Type B pancreatic cell (in vitro differentiated cells): ENCODE data around the gene LARGE1. TPM values are rescaled to one million over a fixed set of nuclear protein-coding genes. Genes with fewer than 3 reads are reported as not detected.

Experiments
- DNase-seq: peaks from one replicate; pipeline ENCODE4 v3.0.0; 2021; ENCODE audit warnings: mixed read lengths; ENCODE audit not compliant: unreplicated experiment; ENCODE audit errors: extremely low spot score
- H3K27ac Mint-ChIP-seq: 2 replicates; pipeline ENCODE4 v1.8.0; 2021; ENCODE audit warnings: mild to moderate bottlenecking, mixed read lengths
- H3K27me3 Mint-ChIP-seq: 2 replicates; pipeline ENCODE4 v1.8.0; 2021; ENCODE audit warnings: mixed read lengths
- H3K36me3 Mint-ChIP-seq: 2 replicates; pipeline ENCODE4 v1.8.0; 2021; ENCODE audit warnings: mixed read lengths
- H3K4me1 Mint-ChIP-seq: one replicate; pipeline ENCODE4 v1.8.0; 2021; ENCODE audit warnings: mixed read lengths; ENCODE audit not compliant: unreplicated experiment
- H3K4me3 Mint-ChIP-seq: 2 replicates; pipeline ENCODE4 v1.8.0; 2021; ENCODE audit warnings: mild to moderate bottlenecking, mixed read lengths
- H3K9me3 Mint-ChIP-seq: 2 replicates; pipeline ENCODE4 v1.8.0; 2021; ENCODE audit warnings: mixed read lengths
- total RNA-seq: library from RNA; stranded (reverse); gene quantifications from 2 replicates; pipeline ENCODE4 v1.2.1, GENCODE V29; 2021; ENCODE audit warnings: low replicate concordance
- TF ChIP-seq, protein P1 (sequence below): fragments of 200-600 bp; sonication (generic); conservative IDR thresholded peaks from 2 replicates; pipeline ENCODE4 v1.5.0; 2021; ENCODE audit warnings: antibody characterized with exemption, mild to moderate bottlenecking

The LARGE1 gene
- total RNA-seq, 1 donor from 2014 or later, result 96.6 TPM

DNA sequence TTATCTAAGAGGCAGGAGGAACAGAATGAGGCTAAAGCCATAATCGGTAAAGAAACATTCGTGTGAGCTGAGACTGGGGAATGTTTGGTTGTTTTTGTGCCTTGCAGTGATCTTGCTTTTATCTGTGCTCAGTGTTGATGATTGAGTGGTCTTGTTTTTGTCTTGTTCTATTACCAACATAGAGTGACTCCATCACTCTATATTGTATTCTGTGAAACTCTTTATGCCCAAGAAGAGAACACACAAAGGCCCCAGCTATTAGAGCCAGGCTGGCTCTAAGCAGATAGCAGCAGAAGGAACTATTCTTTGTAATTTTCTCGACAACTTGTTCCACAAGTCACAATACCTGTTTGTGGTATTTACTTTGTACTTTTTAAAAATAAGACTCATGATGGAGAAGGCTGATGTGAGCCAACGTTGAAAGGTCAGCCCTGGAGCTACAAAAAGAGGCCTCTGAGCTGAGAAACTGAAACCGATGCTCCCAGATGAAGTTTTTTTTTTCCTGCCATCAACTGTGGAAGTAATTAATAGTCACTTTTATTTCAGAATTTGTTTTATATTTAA is 68.4 kb downstream of the LARGE1 start:
- TF ChIP-seq, protein P1, sequence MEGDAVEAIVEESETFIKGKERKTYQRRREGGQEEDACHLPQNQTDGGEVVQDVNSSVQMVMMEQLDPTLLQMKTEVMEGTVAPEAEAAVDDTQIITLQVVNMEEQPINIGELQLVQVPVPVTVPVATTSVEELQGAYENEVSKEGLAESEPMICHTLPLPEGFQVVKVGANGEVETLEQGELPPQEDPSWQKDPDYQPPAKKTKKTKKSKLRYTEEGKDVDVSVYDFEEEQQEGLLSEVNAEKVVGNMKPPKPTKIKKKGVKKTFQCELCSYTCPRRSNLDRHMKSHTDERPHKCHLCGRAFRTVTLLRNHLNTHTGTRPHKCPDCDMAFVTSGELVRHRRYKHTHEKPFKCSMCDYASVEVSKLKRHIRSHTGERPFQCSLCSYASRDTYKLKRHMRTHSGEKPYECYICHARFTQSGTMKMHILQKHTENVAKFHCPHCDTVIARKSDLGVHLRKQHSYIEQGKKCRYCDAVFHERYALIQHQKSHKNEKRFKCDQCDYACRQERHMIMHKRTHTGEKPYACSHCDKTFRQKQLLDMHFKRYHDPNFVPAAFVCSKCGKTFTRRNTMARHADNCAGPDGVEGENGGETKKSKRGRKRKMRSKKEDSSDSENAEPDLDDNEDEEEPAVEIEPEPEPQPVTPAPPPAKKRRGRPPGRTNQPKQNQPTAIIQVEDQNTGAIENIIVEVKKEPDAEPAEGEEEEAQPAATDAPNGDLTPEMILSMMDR, result no peak
- Mint-ChIP-seq H3K9me3 (no peaks in the 10 kb centered on the region), H3K4me3 (peak overlapping the region; percentile 38), H3K27me3 (no peaks in the 10 kb centered on the region), H3K27ac (peak overlapping the region; percentile 89), H3K4me1 (peaks cover 49% of the 10 kb centered on the region), H3K36me3 (peaks cover 18% of the 10 kb centered on the region)
- DNase-seq, result no peak

GRCh38 chr22:33851240-33851639 is 69.0 kb downstream of the LARGE1 start:
- H3K9me3 Mint-ChIP-seq, result no peaks in the 10 kb centered on the region
- peaks cover 20% of the 10 kb centered on the region for H3K36me3 Mint-ChIP-seq
- peaks cover 49% of the 10 kb centered on the region for H3K4me1 Mint-ChIP-seq
- no peak for DNase-seq
- H3K27me3 Mint-ChIP-seq, result no peaks in the 10 kb centered on the region
- TF ChIP-seq, protein P1, result no peak
- H3K4me3 Mint-ChIP-seq, result peak overlapping the region; percentile 38
- H3K27ac Mint-ChIP-seq, result peak overlapping the region; percentile 89

GRCh38 chr22:33850724-33851123 is 69.6 kb downstream of the LARGE1 start:
- no peak for DNase-seq
- H3K27ac Mint-ChIP-seq, result peak overlapping the region; percentile 89
- H3K36me3 Mint-ChIP-seq, result peaks cover 20% of the 10 kb centered on the region
- H3K9me3 Mint-ChIP-seq, result no peaks in the 10 kb centered on the region
- peaks cover 49% of the 10 kb centered on the region for H3K4me1 Mint-ChIP-seq
- TF ChIP-seq, protein P1, result no peak
- peak overlapping the region; percentile 41 for H3K4me3 Mint-ChIP-seq
- no peaks in the 10 kb centered on the region for H3K27me3 Mint-ChIP-seq

- no peaks in the 10 kb centered on the region for H3K9me3 Mint-ChIP-seq
- DNase-seq, result no peak
- TF ChIP-seq, protein P1, result no peak
- H3K4me3 Mint-ChIP-seq, result peak overlapping the region; percentile 41
- H3K27ac Mint-ChIP-seq, result peak overlapping the region; percentile 89
- peaks cover 49% of the 10 kb centered on the region for H3K4me1 Mint-ChIP-seq
- no peaks in the 10 kb centered on the region for H3K27me3 Mint-ChIP-seq
- peaks cover 20% of the 10 kb centered on the region for H3K36me3 Mint-ChIP-seq
Observed at GRCh38 chr22:33850193-33850592, 70.1 kb downstream of the LARGE1 start.

DNA sequence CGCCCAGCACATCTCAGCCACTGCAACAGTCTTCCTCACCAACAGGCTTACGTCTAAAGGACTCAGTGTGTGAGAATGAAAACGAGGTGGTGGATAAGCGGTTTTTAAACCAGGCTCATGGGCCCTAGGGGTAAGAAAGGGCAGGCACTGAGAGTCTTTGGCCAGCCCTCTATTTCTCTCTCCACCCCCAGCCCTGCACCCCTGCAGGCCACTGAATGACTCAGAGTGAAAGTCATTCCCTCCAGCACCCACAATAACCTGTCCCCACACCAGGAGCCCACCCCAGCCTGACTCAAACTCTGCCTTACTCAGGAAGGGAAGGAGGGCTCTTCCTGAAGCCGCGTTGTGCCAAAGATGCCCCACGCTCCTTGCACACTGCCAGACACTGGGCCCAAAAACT is 72.0 kb downstream of the LARGE1 start:
- Mint-ChIP-seq H3K4me3 (no peak overlapping the region), H3K36me3 (peaks cover 16% of the 10 kb centered on the region), H3K9me3 (no peaks in the 10 kb centered on the region), H3K4me1 (peaks cover 37% of the 10 kb centered on the region), H3K27ac (no peak overlapping the region), H3K27me3 (no peaks in the 10 kb centered on the region)
- DNase-seq, result no peak
- TF ChIP-seq, protein P1, result no peak
